Activated CD8-positive, alpha-beta memory T cell treated with anti-CD3 and anti-CD28 coated beads, Interleukin-2, amount 50 U/mL, for 24 hours (primary cell): ENCODE measurements around the gene TAS2R10.
"Not testable (repeated sequence)": the region's sequence is repeated elsewhere in the genome, so short reads cannot be mapped to it uniquely, and the experiment has no call there.

Experiments used
- DNase-seq: peaks from one replicate; pipeline ENCODE4 v3.0.0-alpha.2; 2020; ENCODE audit errors: extremely low read depth

TAS2R10 gene, protein sequence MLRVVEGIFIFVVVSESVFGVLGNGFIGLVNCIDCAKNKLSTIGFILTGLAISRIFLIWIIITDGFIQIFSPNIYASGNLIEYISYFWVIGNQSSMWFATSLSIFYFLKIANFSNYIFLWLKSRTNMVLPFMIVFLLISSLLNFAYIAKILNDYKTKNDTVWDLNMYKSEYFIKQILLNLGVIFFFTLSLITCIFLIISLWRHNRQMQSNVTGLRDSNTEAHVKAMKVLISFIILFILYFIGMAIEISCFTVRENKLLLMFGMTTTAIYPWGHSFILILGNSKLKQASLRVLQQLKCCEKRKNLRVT

DNA sequence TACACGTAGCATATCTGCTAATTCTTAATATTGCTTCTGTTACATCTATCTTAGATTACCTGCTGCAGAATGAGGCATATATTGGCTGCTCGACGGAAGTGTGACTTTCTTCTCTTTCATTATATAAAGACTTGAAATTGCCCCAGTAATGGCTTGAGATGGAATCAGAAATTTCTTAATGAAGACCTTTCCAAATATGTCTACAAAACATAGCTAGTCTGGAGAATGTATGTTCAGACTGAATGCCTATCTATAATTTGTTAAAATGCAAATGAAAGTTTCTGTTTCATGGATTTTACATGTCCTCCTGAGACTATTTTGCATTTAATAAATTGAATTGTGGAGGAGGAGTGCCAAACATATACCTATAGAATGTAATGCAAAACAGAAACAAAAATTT, at the start of gene TAS2R10:
Gene TAS2R10 (minus strand): TSS at position 101 of the 400 bp plus-strand sequence. CDS start 89 bp downstream, at position 12.
- no peak for DNase-seq

DNA sequence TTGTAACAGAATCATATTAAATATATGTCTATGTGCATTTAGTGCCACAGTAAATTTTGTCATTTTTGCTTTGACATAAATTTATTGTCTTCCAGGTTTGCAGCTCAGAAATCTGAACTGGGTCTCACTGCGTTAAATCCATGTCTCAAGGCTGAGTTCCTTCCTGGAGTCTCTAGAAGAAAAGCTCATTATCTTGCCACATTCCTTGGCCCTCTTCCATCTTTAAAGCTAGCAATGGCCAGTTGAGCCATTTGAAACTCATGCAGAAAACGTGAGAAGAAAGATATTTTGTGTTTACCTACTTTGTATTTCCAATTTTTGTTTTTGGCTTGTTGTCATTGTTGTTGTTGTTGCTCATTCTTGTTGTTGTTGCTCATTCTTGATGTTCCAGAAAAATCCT, 47.2 kb upstream of the TAS2R10 start:
- DNase-seq: no peak

DNA sequence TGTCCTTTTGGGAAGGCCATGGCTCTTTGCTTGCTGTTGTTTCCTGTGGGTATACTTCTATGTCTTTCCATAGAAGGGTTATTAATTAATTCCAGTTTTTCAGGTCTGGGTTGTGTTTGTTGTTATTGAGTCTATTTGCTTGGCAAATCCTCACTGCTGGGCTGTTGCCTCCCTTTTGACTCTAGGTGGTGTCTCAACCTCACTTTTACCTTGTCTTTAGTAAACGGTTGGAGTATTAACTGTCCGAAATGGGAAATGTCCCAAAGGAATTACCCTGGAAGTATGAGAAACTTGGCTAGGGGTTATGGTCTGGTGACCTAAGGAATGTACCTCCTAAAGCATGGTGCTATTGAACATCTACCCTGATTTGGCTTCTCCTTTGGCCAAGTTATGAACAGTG, 41.2 kb upstream of the TAS2R10 start:
- no peak for DNase-seq

DNA sequence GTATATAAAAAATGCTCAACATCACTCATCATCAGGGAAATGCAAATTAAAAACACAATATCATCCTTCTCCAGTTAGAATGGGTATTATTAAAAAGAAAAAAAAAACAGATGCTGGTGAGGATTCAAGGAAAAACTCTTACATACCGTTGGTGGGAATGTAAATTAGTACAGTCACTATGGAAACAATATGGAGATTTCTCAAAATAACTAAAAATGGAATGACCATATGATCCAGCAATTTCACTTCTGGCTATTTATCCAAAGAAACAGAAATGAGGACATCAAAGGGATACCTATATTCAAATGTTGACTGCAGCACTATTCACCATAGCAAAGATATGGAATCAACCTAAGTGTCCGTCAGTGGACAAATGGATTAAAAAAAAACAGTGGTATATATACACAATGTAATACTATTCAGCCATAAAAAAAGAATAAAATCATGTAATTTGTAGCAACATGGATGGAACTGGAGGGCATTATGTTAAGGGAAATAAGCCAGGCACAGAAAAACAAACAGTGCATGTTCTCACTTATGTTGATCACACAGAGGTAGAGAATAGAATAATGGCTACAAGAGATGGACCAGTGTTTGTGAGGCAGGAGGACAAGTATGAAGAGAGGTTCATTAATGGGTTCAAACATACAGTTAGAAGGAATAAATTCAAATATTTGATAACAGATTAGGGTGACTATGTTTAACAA, 37.5 kb upstream of the TAS2R10 start:
- DNase-seq: no peak

DNA sequence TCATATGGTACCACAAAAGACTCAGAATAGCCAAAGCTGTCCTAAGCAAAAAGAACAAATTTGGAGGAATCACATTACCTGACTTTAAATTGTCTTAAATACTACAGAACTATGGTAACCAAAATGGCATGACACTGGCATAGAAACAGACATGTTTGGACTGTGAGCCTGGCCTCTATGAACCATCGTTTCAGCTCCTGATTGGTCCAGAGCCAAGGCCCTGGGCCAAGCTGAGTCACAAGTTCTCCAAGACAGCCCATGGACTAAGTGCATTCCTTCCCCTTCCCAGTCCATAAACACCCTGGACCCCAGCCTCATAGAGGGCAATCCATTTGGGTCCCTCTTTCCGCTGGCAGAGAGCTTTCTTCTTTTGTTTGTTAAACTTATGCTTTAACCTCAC, 35.2 kb upstream of the TAS2R10 start:
- no peak for DNase-seq

DNA sequence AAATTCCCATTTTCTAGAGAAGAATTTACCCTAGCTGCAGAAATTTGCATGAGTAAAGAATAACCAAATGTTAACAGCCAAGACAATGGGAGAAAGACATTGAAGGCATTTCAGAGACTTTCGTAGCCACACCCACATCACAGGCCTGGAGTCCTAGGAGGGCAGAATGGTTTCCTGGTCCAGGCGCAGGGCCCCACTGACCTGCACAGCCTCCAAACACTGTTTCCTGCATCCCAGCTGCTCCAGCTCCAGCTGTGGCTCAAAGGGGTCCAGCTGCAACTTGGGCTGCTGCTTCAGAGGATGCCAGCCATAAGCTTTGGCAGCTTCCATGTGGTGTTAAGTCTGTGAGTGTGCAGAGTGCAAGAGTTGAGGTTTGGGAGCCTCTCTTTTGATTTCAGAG, 29.6 kb upstream of the TAS2R10 start:
- DNase-seq: no peak

DNA sequence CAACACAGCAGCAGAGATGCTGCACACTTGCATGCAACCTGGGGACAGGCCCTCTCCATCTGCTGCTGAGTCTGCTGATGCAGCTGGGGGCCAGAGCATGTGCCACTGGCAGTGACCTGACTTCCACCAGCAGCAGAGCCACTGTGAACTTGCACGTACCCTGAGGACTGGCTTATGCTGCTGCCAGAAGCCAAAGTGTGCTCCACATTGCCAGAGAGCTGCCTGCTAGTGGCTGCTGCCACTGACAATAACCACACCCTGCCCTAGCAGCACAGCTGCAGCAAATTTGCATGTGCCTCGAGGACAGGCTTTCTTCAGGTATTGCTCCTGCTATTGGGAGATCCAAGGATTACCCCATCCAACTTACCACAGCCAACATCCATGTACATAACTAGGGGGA, 27.6 kb upstream of the TAS2R10 start:
- no peak for DNase-seq

DNA sequence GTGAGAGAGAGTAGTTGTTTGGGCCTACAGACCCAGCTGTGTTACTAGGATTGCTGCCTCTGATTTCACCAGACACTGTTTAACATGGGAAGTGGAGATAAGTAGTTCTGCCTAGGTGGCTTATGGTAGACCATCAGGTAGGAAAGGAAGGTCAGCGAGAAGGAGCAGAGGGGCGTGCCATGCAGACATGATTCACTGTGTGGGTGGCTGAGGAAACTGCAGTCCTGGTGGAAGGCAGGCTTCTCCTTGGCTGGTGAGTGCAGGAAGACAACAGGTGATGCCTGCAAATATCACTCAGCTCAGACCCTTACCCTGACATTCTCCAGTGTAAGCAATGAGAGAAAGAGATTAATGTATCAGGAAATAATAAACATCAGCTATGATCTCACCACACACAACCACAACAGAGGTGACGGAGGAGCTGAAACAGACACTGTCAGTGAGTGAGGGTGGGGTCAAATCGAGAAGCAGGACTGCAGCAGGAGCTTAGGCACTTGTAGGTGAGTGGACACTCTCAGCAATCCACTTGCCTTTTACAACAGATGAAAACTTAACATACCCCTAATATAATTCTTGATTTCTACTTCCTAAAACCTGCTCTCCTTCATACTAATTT, 25.2 kb upstream of the TAS2R10 start:
- DNase-seq: no peak

DNA sequence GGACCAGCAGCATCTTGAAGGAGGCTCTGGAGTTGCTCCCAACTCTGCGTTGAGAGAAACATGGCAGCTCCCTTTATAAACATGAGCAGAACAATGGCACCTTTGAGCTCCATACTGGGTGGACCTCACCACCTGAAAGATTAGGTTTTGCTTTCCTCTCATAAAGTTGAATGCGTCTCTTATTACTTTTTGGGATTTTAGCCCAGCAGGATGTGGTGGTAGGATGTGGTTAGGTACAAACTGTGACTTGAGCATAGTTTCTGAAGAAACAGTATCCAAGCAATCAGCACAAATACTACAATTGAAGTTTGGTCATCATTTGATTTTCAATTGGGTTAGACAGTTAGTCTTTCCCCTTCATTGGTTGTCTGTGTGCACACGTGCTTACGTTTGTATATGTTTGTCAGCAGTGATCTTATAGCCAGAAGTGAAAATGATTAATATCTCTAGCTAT, 23.3 kb upstream of the TAS2R10 start, which contains the start of gene PRR4:
Gene PRR4 (minus strand): TSS at position 51 of the 454 bp plus-strand sequence. CDS start 38 bp downstream, at position 13.
- no peak for DNase-seq

DNA sequence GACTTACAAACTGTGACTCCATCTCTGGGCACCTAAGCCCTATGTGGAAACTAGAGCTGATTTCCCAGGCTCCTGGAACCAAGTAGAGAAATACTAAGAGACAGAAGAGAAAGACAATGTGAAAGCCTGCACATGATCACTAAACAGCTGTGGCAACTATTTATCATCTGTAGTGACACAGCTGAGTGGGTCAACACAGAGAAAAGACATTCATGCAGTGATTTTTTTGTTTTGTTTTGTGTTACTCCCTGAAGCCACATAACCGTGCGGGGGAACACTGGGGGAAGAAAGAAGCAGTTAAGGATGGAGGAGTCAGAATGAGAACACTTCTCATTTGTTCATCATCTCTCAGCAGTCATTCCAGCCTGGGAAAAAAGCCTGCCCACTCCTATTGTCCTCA, 21.6 kb upstream of the TAS2R10 start:
- DNase-seq: no peak

DNA sequence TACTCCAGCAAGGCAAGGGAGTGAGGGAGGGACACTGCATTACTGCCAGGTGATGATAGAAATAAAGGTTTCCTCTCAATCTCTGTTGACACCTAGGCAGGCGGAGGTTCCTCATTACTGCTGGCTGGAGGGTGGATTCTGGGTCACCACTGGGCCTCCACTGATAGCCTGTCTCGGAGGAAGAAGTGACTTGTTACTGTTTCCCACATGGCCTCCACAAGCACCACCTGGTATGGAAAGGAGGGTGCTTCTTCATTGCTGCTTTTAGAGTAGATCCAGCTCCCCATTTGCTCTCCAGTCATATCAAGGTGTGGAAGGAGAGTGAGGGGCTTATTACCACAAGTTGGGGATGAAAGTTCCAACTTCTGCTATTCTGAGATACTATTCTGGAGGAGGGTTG, 16.7 kb upstream of the TAS2R10 start:
- DNase-seq: no peak

DNA sequence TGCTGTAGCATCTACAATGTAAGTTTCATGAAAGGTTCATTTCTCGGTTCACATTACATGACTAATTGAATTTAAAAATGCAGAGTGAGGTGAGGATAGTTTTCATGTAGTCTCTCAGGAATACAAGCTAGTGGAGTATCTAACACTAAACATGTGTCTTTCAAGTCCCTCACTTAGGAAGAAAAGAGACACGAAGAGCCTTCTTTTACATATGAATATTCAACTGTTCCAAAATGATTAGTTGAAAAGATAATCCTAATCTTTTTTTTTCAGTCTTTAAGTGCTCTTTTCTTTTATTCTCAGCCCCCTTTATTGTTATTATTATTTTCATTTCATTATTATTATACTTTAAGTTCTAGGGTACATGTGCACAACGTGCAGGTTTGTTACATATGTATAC, 12.3 kb upstream of the TAS2R10 start:
- no peak for DNase-seq

DNA sequence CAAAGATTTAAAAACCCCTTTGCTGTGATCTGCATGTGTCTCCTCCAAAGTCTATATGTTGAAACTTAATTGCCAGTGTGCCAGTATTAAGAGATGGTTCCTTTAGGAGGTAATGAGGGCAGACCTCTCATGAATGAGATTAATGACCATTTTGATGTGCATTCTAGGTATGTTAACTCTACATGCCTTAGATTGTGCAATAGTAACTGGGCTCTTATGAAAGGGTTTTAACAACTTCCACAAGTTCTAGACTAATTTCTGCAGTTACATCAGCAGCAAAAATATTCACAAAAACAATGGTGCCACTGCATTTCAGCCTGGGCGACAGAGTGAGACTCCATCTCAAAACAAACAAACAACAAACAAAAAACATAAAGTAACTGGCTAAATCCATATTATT, 3.8 kb upstream of the TAS2R10 start:
- no peak for DNase-seq

DNA sequence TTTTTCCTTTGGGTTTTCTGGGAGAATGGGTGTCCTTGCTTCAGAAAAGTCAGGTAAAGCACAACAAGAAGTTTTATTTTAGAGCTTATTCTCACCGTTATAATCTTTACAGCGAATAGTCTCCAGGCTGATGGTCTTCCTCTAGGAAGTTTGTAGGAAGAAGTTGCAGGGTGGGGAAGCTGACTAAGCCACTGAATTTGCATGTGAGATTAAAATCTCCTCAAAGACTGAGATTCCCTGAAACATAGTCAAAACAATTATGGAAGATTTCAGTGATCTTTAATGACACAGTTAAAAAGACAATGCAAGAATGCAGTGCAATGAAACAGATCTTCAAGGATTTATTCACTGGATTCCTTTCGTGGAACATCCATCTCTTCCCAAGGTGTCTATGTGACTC, 1.2 kb downstream of the TAS2R10 start:
- DNase-seq: no peak

DNA sequence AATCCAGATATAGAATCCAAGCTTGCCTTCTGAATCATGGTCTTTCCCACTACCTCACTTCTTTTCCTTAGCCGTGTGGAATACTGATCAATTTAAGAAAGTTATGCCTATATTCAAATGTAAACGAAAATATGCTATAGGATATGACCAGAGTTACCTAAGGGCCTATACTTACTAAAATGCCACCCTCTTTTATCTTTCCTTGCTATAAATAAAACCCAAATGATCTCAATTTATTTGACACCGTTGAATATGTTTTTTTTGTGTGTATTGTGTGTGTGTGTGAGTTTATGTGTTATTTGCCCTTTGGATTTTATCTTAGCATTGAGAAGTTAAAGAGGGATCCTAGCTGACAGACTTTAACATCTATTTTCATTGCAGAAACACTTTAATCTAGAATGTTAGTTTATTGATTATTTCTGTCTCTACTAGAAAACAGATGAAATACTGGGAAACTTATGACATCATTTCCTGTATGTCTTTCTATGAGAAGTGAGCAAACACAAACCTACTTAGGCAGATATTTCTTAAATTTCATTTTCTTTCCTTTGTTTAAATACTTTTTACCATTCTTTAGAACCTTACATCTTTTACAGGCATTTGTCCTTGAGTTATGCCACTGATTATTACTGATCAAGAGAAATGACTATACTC, 14.1 kb downstream of the TAS2R10 start:
- no peak for DNase-seq

DNA sequence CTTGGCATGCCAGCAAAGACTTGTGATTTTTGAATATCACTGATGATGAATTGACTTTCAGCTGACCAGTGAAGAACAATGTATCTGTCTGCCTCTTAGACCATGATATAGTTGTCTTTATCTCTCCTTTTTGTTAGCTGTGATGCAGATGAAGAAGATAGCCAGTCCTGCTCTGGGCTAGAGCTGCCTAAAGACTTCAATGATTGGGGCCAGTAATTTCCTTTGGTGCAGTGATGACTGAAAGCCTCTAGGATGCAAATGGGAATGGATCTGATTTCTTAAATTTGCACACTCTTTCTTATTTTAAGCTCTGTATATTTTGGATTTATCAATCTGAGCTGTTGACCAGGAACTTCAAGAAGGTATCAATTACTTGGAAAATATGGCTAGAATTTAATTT, 16.1 kb downstream of the TAS2R10 start, which contains the start of gene TAS2R9:
Gene TAS2R9 (minus strand): TSS at position 101 of the 400 bp plus-strand sequence. CDS start 93 bp downstream, at position 8.
- DNase-seq: no peak

DNA sequence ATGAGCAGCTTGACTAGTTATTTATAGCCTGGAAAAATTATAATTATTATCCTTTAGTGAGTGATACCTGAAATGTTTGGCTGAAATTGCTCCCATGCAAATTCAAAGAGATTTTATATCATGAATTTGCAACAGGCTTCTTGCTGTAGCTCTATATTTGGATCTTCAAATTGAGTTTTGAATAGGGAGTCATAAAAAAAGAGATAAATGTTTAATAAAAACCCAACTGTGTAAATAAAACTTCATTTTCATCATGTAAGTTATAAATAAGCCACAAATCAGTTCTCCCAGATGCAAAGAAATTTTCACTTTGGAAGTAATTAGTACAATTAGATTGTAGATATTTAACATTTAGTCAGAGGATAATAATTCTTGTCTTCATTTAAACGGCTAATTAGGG, 19.0 kb downstream of the TAS2R10 start, which contains the start of gene TAS2R8:
Gene TAS2R8 (minus strand): TSS at position 101 of the 400 bp plus-strand sequence. CDS start 306 bp downstream, outside the sequence.
- no peak for DNase-seq

DNA sequence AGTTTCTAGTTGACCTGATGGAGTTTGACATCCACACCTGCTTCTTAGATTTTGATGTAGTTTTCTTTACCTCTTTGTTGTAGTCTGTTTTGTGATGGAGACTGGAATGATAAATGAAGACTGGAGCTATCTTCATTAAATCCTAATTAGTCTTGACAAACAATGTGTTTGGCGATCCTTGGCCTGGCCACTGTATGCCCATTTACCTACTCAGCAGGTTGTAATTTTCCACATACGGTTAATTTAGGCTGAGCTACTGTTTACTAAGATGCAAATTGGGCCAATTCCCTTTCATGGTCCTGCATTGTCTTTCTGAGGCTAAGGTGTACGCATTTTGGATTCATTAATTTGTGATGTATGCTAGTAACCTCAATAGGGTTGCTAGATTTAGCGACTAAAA, 23.6 kb downstream of the TAS2R10 start, which contains the start of gene TAS2R7:
Gene TAS2R7 (minus strand): TSS at position 41 of the 400 bp plus-strand sequence. CDS start 57 bp downstream, outside the sequence.
- DNase-seq: no peak

DNA sequence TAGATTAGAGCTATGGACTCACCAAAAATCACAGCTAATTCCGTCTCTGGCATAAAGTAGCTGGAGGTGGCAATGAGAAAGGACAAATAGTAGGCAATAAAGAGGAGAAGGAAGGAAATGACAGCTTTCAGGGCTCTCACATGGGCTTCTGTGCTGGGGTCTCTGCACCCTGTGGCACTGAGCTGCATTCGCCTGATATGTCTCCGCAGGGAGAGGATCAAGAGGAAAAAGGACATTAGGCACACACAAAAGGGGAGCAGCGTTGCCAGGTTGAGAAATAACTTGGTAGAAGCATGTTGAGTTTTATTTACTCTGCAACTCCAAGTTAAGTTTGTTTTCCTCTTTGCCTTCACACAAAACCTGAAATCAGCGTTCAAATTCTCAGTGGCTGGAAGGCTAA, 24.4 kb downstream of the TAS2R10 start:
- DNase-seq: no peak

DNA sequence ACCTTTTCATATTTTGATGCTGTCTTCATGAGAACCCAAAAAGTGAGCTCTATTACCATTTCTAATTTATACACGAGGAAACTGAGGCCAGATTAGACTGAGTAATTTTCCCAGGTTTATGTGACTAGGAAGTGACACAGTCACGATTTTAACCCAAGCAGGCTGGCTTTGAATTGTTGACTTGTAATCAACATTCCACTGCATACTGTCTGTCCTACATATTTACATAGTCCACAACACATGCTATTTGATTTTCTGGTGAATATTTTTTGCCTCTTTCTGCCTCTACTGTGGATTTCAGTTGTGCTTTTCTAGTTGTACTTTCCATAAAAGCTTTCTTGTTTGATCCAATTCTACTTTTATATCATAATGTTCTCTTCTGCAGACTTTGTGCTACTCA, 31.9 kb downstream of the TAS2R10 start:
- DNase-seq: no peak

DNA sequence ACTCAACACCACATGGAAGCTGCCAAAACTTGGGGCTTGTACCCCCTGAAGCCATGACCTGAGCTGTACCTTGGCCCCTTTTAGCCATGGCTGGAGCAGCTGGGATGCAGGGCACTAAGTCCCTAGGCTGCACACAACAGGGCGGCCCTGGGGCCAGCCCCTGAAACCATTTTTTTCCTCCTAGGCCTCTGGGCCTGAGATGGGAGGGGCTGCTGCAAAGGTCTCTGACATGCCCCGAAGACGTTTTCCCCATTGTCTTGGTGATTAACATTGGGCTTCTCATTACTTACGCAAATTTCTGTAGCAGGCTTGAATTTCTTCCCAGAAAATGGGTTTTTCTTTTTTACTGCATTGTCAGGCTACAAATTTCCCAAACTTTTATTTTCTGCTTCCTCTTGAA, 34.4 kb downstream of the TAS2R10 start:
- DNase-seq: not testable (repeated sequence)

DNA sequence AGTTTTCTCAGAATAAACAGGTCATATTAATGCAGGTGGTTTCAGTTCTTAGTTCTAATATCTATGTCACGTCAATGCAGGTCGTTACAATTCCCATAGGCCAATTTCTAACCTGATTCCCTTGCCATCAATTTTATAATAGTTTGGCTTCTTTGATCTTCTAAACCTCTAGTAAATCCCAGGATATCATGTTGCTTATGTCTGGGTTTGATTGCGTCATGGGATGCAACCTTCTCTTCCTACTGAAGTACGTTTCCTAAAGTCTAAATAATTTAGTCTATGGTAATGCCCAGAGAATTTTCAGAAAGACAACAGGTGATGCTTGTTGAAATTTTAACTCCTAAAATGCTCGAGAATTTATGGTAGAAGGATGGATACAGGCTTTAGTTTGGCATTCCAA, 42.9 kb downstream of the TAS2R10 start:
- no peak for DNase-seq
